Peyer's patch (tissue), 4 donors: ENCODE results near the gene FAM107B. TPM values are rescaled to one million over a fixed set of nuclear protein-coding genes. Genes with fewer than 3 reads are reported as not detected.

Source experiments
- DNase-seq, 3 donors: peaks; one replicate each; pipeline ENCODE4 v3.0.0-alpha.2; 2017 to 2019
- H3K27ac ChIP-seq, 4 donors: fragments of 200-600 bp; sonication (generic); one replicate each; pipeline ENCODE4 v1.5.1; 2016 to 2019
- H3K27me3 ChIP-seq, 2 donors: fragments of 200-600 bp; sonication (generic); one replicate each; pipeline ENCODE4 v1.5.1; 2019
- H3K36me3 ChIP-seq, 3 donors: fragments of 200-600 bp; sonication (generic); one replicate each; pipeline ENCODE4 v1.5.1; 2016 to 2019
- H3K4me1 ChIP-seq, 4 donors: fragments of 200-600 bp; sonication (generic); one replicate each; pipeline ENCODE4 v1.5.1; 2016 to 2019
- H3K4me3 ChIP-seq, 4 donors: fragments of 200-600 bp; sonication (generic); 1 replicate in 3 of 4; 2 replicates in 1 of 4; pipeline ENCODE4 v1.5.1; 2016 to 2019; ENCODE audit warnings: mild to moderate bottlenecking in 1 of 4
- H3K9me3 ChIP-seq, 4 donors: fragments of 200-600 bp; sonication (generic); one replicate each; pipeline ENCODE4 v1.5.1; 2016 to 2019; ENCODE audit warnings: mild to moderate bottlenecking in 1 of 4
- POLR2A ChIP-seq, 2 donors: fragments of 450-650 bp; IDR thresholded peaks; one replicate each; pipeline ENCODE4 v1.5.1; 2017; ENCODE audit warnings: antibody characterized with exemption in 2 of 2, mild to moderate bottlenecking in 2 of 2, moderate library complexity in 2 of 2
- total RNA-seq, 4 donors: library from RNA; depleted of rRNA; stranded (reverse); fragments of >200 nt; gene quantifications; one replicate each; pipeline ENCODE4 v1.1.0, GENCODE V29; 2016
- TF ChIP-seq, protein P1 (sequence below), 6 experiments: fragments of 450-650 bp in 4 of 6; fragments of 200-600 bp in 2 of 6; sonication (generic) in 1 of 6; IDR thresholded peaks; one replicate each; pipeline ENCODE4 v1.5.1; 2017 to 2019; ENCODE audit warnings: antibody characterized with exemption in 6 of 6, mild to moderate bottlenecking in 3 of 6, moderate library complexity in 1 of 6

Gene FAM107B
- total RNA-seq, 4 donors from 2014 or later = 36.6 to 89.1 (median 39.6) TPM

DNA sequence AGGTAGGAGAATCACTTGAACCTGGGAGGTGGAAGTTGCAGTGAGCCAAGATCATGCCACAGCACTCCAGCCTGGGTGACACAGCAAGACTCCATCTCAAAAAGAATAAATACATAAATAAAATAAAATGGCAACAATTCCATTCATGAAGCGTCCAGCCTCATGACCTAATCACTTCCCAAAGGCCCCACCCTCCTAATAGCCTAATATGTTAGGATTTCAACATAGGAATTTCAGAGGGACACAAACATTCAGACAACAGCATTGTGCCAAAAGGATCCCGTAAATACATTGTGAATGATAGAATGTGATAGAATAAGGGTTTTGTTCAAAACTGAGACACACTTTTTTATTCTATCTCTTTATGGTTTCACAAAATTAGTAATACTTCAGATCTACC is 90.3 kb downstream of the FAM107B start:
- no peaks in the 10 kb centered on the region for H3K4me1 ChIP-seq
- no peaks in the 10 kb centered on the region for H3K9me3 ChIP-seq
- DNase-seq = no peak
- H3K4me3 ChIP-seq = no peak overlapping the region
- TF ChIP-seq POLR2A (IDR thresholded peaks at IDR 0.05) = no peak
- TF ChIP-seq, protein P1, sequence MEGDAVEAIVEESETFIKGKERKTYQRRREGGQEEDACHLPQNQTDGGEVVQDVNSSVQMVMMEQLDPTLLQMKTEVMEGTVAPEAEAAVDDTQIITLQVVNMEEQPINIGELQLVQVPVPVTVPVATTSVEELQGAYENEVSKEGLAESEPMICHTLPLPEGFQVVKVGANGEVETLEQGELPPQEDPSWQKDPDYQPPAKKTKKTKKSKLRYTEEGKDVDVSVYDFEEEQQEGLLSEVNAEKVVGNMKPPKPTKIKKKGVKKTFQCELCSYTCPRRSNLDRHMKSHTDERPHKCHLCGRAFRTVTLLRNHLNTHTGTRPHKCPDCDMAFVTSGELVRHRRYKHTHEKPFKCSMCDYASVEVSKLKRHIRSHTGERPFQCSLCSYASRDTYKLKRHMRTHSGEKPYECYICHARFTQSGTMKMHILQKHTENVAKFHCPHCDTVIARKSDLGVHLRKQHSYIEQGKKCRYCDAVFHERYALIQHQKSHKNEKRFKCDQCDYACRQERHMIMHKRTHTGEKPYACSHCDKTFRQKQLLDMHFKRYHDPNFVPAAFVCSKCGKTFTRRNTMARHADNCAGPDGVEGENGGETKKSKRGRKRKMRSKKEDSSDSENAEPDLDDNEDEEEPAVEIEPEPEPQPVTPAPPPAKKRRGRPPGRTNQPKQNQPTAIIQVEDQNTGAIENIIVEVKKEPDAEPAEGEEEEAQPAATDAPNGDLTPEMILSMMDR (IDR thresholded peaks at IDR 0.05) = no peak
- H3K27me3 ChIP-seq = no peaks in the 10 kb centered on the region
- no peaks in the 10 kb centered on the region for H3K36me3 ChIP-seq
- no peak overlapping the region for H3K27ac ChIP-seq

DNA sequence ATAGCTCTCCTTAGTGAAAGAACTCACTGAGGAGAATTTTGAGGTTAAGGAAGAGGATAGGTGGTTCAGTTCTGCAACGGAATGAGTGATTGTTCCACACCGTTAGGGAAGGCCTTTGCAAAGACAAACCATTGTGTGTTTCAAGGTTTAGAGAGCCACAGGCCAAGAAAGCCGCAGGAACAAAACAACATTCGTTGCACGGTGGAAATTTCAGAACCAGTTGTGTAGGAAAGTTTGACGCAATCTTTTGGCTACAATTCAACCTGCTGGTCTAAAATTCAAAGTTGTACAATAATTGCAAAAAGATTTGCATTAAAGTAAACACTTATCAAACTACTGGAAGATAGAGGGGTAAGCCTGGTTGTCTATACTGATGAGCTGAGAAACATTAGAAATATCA is 91.4 kb downstream of the FAM107B start:
- no peaks in the 10 kb centered on the region for H3K4me1 ChIP-seq
- no peaks in the 10 kb centered on the region for H3K36me3 ChIP-seq
- DNase-seq = no peak
- no peaks in the 10 kb centered on the region for H3K9me3 ChIP-seq
- TF ChIP-seq, protein P1 (IDR thresholded peaks at IDR 0.05) = no peak
- no peak for TF ChIP-seq POLR2A (IDR thresholded peaks at IDR 0.05)
- no peak overlapping the region for H3K4me3 ChIP-seq
- no peaks in the 10 kb centered on the region for H3K27me3 ChIP-seq
- H3K27ac ChIP-seq = no peak overlapping the region

DNA sequence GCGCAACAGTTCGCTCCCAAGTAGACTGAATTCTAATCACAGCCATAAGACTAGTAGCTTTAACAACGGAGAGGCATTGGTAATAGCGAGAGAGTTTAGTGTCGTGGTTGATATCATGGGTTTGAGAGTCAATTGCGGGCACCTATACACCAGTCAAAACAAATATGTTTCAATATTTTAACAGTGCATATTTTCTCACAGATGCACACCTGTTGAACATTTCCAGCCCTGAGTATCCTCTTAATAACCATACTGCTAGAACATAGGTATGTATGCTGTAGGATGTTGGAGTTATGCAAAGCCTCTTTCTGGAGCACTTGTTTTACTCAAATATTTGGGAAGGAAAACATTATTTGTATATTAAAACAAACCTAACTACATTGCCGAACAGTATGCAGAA is 92.9 kb downstream of the FAM107B start:
- DNase-seq = no peak
- Histone ChIP-seq H3K27me3 (no peaks in the 10 kb centered on the region), H3K4me3 (no peak overlapping the region), H3K36me3 (no peaks in the 10 kb centered on the region), H3K9me3 (no peaks in the 10 kb centered on the region), H3K4me1 (no peaks in the 10 kb centered on the region), H3K27ac (no peak overlapping the region)
- TF ChIP-seq POLR2A (IDR thresholded peaks at IDR 0.05) = no peak
- TF ChIP-seq, protein P1 (IDR thresholded peaks at IDR 0.05) = no peak

DNA sequence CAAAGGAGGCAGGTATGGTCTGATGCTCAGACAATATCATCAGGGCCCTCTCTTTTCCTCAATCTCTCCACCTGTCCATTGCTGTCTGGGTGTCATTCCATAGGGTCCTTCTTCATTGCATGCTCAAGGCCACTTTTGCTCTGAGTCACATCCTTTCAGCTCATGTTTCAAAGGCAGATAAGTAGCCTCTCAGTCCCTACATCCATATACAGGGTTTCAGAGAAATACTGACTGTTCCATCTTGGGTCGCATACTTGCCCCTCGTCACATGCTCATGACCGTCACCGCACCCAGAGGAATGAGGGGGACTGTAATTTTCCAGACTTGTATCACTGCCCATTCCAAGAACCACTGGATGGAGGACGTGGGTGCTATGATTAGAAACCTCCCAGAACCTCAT is 93.4 kb downstream of the FAM107B start:
- no peaks in the 10 kb centered on the region for H3K36me3 ChIP-seq
- H3K27me3 ChIP-seq = no peaks in the 10 kb centered on the region
- DNase-seq = no peak
- H3K4me3 ChIP-seq = no peak overlapping the region
- TF ChIP-seq, protein P1 (IDR thresholded peaks at IDR 0.05) = no peak
- no peak for TF ChIP-seq POLR2A (IDR thresholded peaks at IDR 0.05)
- no peaks in the 10 kb centered on the region for H3K9me3 ChIP-seq
- no peaks in the 10 kb centered on the region for H3K4me1 ChIP-seq
- H3K27ac ChIP-seq = no peak overlapping the region

DNA sequence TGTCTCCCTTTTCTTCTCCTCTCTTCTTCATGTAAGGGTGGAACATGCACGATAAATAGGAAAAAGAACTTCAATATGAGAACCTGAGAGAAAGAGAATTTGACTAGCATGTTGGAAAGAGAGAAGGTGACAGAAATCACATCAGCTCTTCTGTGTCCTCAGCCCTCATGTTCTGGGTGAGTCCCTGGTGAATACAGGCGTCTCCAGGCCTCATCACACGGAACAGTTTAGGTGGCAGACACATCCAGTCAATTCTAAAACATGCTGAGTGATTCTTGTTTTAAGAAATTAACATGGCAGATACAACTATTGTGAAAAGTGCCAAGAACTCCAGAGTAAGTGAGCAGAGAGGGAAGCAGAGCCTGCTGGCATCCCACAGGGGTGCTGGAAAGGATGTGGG is 96.1 kb downstream of the FAM107B start:
- Histone ChIP-seq H3K27me3 (no peaks in the 10 kb centered on the region), H3K9me3 (no peaks in the 10 kb centered on the region), H3K36me3 (no peaks in the 10 kb centered on the region), H3K4me1 (peaks cover 0 to 8% (median 0%) of the 10 kb centered on the region in 4 donors), H3K27ac (no peak overlapping the region), H3K4me3 (no peak overlapping the region)
- no peak for TF ChIP-seq POLR2A (IDR thresholded peaks at IDR 0.05)
- TF ChIP-seq, protein P1 (IDR thresholded peaks at IDR 0.05) = no peak
- DNase-seq = no peak

DNA sequence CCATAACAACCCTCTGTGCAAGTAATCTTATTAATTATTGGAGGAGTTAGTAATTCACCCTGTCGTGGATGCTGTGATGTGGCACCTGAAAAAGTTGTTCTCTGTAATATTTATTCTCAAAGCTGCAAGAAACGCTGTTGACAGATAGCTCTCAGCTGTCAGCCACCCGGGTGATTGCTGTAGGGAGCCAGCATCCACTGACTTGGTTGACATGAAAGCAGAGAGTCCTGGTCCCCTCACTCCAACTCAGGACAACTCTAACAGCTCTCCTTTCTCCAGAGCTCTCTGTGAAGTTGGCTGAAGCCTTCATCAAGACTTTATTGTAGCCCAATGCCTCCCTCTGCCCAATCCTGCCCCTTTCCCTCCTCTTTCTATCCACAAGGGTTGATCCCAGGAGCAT is 98.0 kb downstream of the FAM107B start:
- no peak for DNase-seq
- H3K36me3 ChIP-seq = no peaks in the 10 kb centered on the region
- TF ChIP-seq, protein P1 (IDR thresholded peaks at IDR 0.05) = no peak
- no peak for TF ChIP-seq POLR2A (IDR thresholded peaks at IDR 0.05)
- H3K4me1 ChIP-seq = peaks cover 0 to 18% (median 0%) of the 10 kb centered on the region in 4 donors
- H3K9me3 ChIP-seq = no peaks in the 10 kb centered on the region
- no peak overlapping the region for H3K27ac ChIP-seq
- no peak overlapping the region for H3K4me3 ChIP-seq
- no peaks in the 10 kb centered on the region for H3K27me3 ChIP-seq
